DOHH2 (cell line): ENCODE results near the gene ITGAL.

Experiments
- CTCF ChIP-seq: fragments of 200-600 bp; sonication (generic); IDR thresholded peaks from one replicate; pipeline ENCODE4 v1.5.1; 2014; ENCODE audit warnings: antibody characterized with exemption, mild to moderate bottlenecking, low read depth, low read length; ENCODE audit not compliant: poor library complexity, severe bottlenecking
- EZH2phosphoT487 ChIP-seq: fragments of 200-600 bp; sonication (generic); IDR thresholded peaks from 2 replicates; pipeline ENCODE4 v1.6.1; 2017; ENCODE audit warnings: borderline replicate concordance, mild to moderate bottlenecking, antibody characterized with exemption, low read length, moderate library complexity, mixed read lengths

- no peak for TF ChIP-seq CTCF
- no peak for TF ChIP-seq EZH2phosphoT487
These were observed 910 bp downstream of the ITGAL start for GRCh38 chr16:30473231-30474073.
